Retinal pigment epithelial cell (primary cell): Measurements from ENCODE around the gene NEK9.

Source experiments
- DNase-seq: peaks from one replicate; pipeline ENCODE4 v3.0.0-alpha.2; 2010; ENCODE audit warnings: low read depth
- H3K4me3 ChIP-seq: 2 replicates; pipeline ENCODE4 v1.5.1; 2011; ENCODE audit warnings: mild to moderate bottlenecking, low read length, control low read depth, moderate library complexity
- CTCF ChIP-seq: conservative IDR thresholded peaks from 2 replicates; pipeline ENCODE4 v1.5.1; 2011; ENCODE audit warnings: low read depth, low read length, control low read depth, inconsistent platforms

NEK9 gene

GRCh38 chr14:75126679-75127473, at the start of gene NEK9:
Gene NEK9 (minus strand): TSS chr14:75127048. CDS start chr14:75126921, 127 bp downstream.
- peak; percentile 53 for DNase-seq
- H3K4me3 ChIP-seq, result peak within 1 kb of the TSS; percentile 64
- TF ChIP-seq CTCF, result no peak

- H3K4me3 ChIP-seq, result peak within 1 kb of the TSS; percentile 96
- peak; percentile 53 for DNase-seq
- TF ChIP-seq CTCF, result no peak
Measured at GRCh38 chr14:75176142-75176820, 49.4 kb upstream of the NEK9 start, which contains the start of gene TMED10. Gene TMED10 (minus strand): TSS chr14:75176612. CDS start chr14:75176579, 33 bp downstream.

GRCh38 chr14:75175677-75176141, 48.9 kb upstream of the NEK9 start:
- no peak for TF ChIP-seq CTCF
- no peak for DNase-seq
- peak overlapping the region; percentile 96 for H3K4me3 ChIP-seq

- TF ChIP-seq CTCF, result no peak
- H3K4me3 ChIP-seq, result no peak overlapping the region
- DNase-seq, result no peak
Measured at GRCh38 chr14:75174066-75174465, 47.2 kb upstream of the NEK9 start.

- DNase-seq, result no peak
- TF ChIP-seq CTCF, result no peak
- no peak overlapping the region for H3K4me3 ChIP-seq
Measured at GRCh38 chr14:75170772-75171171, 43.9 kb upstream of the NEK9 start.

GRCh38 chr14:75168586-75169335, 41.9 kb upstream of the NEK9 start:
- H3K4me3 ChIP-seq, result no peak overlapping the region
- no peak for DNase-seq
- TF ChIP-seq CTCF, result no peak
